ENCODE results near the gene PIP4K2A. TPM values are rescaled to one million over a fixed set of nuclear protein-coding genes. Genes with fewer than 3 reads are reported as not detected.

The PIP4K2A gene
- total RNA-seq, 1 experiment from 2014 or later: 24.2 TPM

- no peak for DNase-seq
- Mint-ChIP-seq H3K27me3 (ENCODE audit: unreplicated experiment) (no peaks in the 10 kb centered on the region), H3K9me3 (ENCODE audit: low read depth, unreplicated experiment) (no peaks in the 10 kb centered on the region), H3K27ac (ENCODE audit: unreplicated experiment) (no peak overlapping the region), H3K4me1 (ENCODE audit: low read depth, unreplicated experiment) (no peaks in the 10 kb centered on the region), H3K4me3 (ENCODE audit: low read depth, unreplicated experiment) (no peak overlapping the region), H3K36me3 (ENCODE audit: insufficient read depth, unreplicated experiment) (peaks cover 7% of the 10 kb centered on the region)
- intact Hi-C loops (cut with micrococcal nuclease; ENCODE audit: unreplicated experiment): no loop called here
- TF ChIP-seq CTCF (IDR thresholded peaks at IDR 0.05; ENCODE audit: unreplicated experiment): no peak
- CTCF ChIA-PET: interaction anchor here (0.9 kb wide), 1 partner anchor 9 kb away, joined by 4 read pairs; no protein-coding TSS in a partner anchor
- no TSS peak for BruUV-seq (replicated peaks)
Measured at GRCh38 chr10:22606164-22606614, 108.2 kb downstream of the PIP4K2A start.

- peaks cover 4% of the 10 kb centered on the region for H3K4me1 Mint-ChIP-seq (ENCODE audit: low read depth, unreplicated experiment)
- DNase-seq: no peak
- H3K9me3 Mint-ChIP-seq (ENCODE audit: low read depth, unreplicated experiment): no peaks in the 10 kb centered on the region
- no peak overlapping the region for H3K4me3 Mint-ChIP-seq (ENCODE audit: low read depth, unreplicated experiment)
- no peak overlapping the region for H3K27ac Mint-ChIP-seq (ENCODE audit: unreplicated experiment)
- peaks cover 7% of the 10 kb centered on the region for H3K36me3 Mint-ChIP-seq (ENCODE audit: insufficient read depth, unreplicated experiment)
- TF ChIP-seq CTCF (IDR thresholded peaks at IDR 0.05; ENCODE audit: unreplicated experiment): no peak
- BruUV-seq (replicated peaks): no TSS peak
- intact Hi-C loops (cut with micrococcal nuclease; ENCODE audit: unreplicated experiment): no loop called here
- CTCF ChIA-PET: interaction anchor here (0.9 kb wide), 1 partner anchor 10 kb away, joined by 4 read pairs; no protein-coding TSS in a partner anchor
- no peaks in the 10 kb centered on the region for H3K27me3 Mint-ChIP-seq (ENCODE audit: unreplicated experiment)
Measured at GRCh38 chr10:22605168-22605567, 109.2 kb downstream of the PIP4K2A start.

GRCh38 chr10:22604344-22605126, 109.8 kb downstream of the PIP4K2A start:
- Mint-ChIP-seq H3K4me3 (ENCODE audit: low read depth, unreplicated experiment) (no peak overlapping the region), H3K36me3 (ENCODE audit: insufficient read depth, unreplicated experiment) (peaks cover under 1% of the 10 kb centered on the region), H3K27ac (ENCODE audit: unreplicated experiment) (no peak overlapping the region), H3K9me3 (ENCODE audit: low read depth, unreplicated experiment) (no peaks in the 10 kb centered on the region), H3K4me1 (ENCODE audit: low read depth, unreplicated experiment) (peaks cover 8% of the 10 kb centered on the region), H3K27me3 (ENCODE audit: unreplicated experiment) (no peaks in the 10 kb centered on the region)
- intact Hi-C loops (cut with micrococcal nuclease; ENCODE audit: unreplicated experiment): no loop called here
- DNase-seq: no peak
- CTCF ChIA-PET: no interaction called here
- TF ChIP-seq CTCF (IDR thresholded peaks at IDR 0.05; ENCODE audit: unreplicated experiment): no peak
- BruUV-seq (replicated peaks): TSS peak; percentile 7

- no peak overlapping the region for H3K4me3 Mint-ChIP-seq (ENCODE audit: low read depth, unreplicated experiment)
- H3K9me3 Mint-ChIP-seq (ENCODE audit: low read depth, unreplicated experiment): no peaks in the 10 kb centered on the region
- no peaks in the 10 kb centered on the region for H3K27me3 Mint-ChIP-seq (ENCODE audit: unreplicated experiment)
- H3K36me3 Mint-ChIP-seq (ENCODE audit: insufficient read depth, unreplicated experiment): no peaks in the 10 kb centered on the region
- CTCF ChIA-PET: no interaction called here
- no peak for DNase-seq
- H3K4me1 Mint-ChIP-seq (ENCODE audit: low read depth, unreplicated experiment): peaks cover 18% of the 10 kb centered on the region
- intact Hi-C loops (cut with micrococcal nuclease; ENCODE audit: unreplicated experiment): no loop called here
- H3K27ac Mint-ChIP-seq (ENCODE audit: unreplicated experiment): no peak overlapping the region
- no peak for TF ChIP-seq CTCF (IDR thresholded peaks at IDR 0.05; ENCODE audit: unreplicated experiment)
- BruUV-seq (replicated peaks): no TSS peak
Measured at GRCh38 chr10:22603581-22603980, 110.8 kb downstream of the PIP4K2A start.

Measured in Calu3 (cell line).